Fibroblast of skin of right biceps (primary cell): ENCODE results near the gene LRRC28.
A peak's percentile ranks its signal among the peaks of the same experiment; 100 is the strongest.
"Not testable (repeated sequence)": the region's sequence is repeated elsewhere in the genome, so short reads cannot be mapped to it uniquely, and the experiment has no call there.

ENCODE experiments used
- DNase-seq: peaks from one replicate; pipeline ENCODE4 v3.0.0-alpha.2; 2013

Gene LRRC28

DNA sequence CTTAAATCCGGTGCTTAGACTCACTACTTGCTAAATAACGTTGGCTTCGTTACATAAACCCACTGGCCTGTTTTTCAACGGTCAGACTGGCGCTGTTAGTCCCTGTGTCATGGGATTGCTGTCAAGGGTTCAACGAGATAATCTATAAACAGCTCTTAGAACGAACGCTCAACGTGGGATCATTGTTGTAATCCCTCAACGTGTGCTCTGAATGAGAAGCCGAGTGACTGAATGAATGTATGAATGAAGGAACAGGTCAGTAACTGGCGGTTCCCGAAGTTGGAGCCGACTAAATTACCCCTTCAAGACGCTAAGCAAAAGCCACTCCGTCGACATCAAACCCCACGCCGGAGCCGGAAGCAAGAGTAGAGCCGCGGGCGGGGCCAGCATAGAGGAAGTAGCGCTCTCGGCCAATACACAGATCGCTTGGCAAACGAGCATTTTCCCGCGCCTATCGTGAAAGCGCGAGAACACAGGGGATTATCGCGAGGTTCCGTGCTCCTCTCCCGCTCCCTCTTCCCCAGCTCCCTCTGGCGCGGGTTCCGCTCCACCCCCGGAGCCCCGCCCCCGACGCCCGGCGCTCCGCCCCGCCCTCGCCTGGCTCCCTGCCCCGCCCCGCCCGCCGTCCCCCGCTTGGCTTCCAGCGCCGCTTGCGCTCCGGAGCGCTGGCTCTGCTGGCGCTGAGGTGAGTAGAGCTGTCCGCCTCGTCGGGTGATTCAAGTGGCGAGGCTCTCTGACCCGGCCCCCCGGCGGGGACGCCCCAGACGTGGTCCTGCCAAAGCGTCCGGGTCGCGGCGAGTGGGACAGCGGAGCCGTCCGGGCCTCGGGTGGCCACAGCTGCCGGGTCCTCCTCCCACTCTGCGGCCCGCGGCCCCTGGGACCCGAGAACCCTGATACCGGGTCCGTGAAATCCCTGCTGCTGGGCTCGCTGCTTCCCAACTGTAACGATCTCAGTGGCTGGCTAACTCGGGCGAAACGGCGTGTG, at the start of gene LRRC28:
Gene LRRC28, plus strand, starts transcription at position 625 of the 985 bp plus-strand sequence. CDS start 4,477 bp downstream, outside the sequence.
- peak; percentile 99 for DNase-seq

DNA sequence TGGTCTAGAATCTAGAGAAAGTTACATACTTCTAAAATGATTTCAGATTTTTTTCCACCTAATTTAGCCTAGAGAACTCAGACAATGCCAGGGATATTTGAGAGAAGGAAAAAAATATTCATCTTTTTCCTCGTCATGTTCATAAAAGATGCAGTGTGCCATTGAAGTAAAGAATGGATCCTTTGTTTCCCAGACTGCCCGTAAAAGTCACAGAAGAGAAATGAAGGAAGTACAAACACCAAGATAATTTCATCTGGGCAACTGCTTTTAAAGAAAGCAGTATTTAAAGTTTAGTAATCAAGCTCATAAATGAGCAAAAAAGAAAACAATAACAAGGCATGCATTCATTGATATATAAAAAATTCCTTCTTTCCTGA, 49.1 kb upstream of the LRRC28 start:
- no peak for DNase-seq

DNA sequence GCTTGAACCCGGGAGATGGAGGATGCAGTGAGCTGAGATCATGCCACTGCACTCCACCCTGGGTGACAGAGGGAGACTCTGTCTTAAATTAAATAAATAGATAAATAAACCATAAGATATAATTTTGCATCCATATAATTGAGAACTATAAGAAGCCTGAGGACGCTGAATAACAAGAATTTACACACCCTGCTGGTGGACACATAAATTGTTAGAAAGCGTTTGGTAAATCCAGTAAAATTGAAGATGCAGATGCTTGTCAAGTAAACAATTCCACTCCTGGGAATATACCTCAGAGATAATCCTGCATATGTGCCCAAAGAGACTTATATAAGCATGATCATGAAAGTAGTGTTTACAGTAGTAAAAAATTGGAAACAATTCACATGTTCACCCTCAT, 43.6 kb upstream of the LRRC28 start:
- no peak for DNase-seq

DNA sequence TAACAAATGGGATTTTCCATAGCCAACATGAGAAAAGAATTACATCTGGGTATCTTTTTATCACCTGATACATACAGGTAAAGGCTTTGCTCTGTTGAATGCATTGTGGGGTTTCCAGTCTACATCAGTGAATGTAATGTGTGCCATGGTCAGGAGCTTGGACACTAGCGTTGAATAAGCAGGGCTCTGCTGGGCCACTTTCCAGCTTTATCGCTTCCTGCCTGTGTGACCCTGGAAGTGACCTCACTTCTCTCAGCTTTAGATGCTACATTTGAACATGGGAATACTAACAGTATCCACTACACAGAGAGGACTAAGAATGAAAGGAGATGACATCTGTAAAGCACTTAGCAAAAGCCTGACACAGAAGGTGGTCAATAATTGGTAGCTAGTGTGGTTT, 42.0 kb upstream of the LRRC28 start:
- no peak for DNase-seq

DNA sequence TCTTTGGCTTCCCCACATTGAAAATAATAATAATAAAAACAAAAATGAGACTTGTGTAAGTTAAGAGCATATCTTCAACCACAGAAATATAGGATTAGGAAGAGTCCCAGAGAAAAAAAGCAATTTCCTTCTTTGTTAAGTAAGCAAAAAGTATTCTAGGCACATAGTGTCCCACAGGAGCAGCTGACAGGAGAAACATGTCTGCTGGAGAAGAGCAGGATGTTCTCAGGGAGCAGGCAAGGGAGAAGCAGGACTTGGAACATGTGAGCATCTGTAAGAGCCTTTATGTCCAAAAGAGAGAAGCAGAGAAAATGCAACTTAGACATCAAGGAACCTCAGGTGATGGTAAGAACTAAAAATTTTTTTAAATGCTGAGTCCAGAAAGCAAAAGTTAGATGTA, 40.9 kb upstream of the LRRC28 start:
- no peak for DNase-seq

DNA sequence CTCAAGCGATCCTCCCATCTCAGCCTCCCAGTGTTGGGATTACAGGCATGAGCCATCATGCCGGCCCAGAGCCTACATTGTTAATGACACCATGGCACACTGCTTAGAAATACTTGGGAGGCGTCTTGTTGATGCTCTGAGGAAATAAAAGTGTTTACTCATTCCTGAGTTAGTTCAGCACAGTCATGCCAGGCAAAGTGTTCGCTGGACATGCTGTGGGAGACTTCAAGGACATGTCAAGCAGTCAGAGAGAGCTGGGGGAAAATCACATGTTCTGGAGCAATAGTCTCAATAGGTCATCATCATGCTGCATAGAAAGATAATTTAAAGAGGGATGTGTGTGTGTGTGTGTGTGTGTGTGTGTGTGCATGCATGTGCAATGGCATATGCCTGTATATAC, 39.4 kb upstream of the LRRC28 start:
- peak; percentile 4 for DNase-seq

DNA sequence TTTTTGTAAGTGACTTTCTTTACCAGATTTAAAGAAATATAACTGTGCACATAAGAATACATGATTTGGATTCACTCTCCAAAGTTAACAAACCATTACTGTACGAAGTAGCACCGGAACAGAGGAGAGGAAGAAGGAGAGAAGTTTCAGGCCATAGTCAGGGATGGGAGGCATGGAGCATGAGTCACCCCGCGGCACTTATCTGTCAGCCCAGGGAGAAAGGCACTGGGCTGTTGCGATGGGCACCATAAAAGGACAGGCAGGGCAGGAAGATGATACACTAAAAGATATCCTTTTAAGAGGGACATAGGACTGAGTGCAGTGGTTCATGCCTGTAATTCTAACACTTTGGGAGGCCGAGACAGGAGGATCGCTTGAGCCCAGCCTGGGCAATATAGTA, 38.9 kb upstream of the LRRC28 start:
- peak; percentile 46 for DNase-seq

DNA sequence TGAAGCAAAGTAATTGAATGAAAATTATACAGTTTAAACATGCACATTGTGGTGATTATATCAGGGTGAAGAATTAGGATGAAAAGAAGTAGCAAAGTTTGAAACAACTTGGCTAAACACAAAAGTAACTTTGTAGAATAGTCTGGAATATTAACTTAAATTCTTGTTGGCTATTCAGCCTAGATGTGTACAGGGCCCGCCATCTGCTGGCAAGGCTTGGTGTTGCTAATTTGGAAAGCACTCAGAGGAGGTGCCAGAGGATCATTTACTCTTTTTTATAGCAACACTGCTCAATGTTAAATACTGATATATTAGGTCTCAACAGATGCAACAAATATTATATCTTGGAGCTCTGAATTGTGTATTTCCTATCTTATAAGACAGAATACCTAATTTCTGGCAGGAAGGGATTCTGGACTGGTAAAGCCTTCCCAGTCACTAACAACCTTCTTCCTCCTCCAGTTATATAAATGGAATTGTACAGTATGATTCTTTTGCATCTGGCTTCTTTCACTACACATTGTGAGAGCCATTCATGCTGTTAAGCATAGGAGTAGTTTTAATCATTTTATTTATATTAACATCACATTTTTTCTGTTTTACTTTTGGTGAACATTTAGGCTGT, 38.0 kb upstream of the LRRC28 start:
- peak; percentile 68 for DNase-seq

DNA sequence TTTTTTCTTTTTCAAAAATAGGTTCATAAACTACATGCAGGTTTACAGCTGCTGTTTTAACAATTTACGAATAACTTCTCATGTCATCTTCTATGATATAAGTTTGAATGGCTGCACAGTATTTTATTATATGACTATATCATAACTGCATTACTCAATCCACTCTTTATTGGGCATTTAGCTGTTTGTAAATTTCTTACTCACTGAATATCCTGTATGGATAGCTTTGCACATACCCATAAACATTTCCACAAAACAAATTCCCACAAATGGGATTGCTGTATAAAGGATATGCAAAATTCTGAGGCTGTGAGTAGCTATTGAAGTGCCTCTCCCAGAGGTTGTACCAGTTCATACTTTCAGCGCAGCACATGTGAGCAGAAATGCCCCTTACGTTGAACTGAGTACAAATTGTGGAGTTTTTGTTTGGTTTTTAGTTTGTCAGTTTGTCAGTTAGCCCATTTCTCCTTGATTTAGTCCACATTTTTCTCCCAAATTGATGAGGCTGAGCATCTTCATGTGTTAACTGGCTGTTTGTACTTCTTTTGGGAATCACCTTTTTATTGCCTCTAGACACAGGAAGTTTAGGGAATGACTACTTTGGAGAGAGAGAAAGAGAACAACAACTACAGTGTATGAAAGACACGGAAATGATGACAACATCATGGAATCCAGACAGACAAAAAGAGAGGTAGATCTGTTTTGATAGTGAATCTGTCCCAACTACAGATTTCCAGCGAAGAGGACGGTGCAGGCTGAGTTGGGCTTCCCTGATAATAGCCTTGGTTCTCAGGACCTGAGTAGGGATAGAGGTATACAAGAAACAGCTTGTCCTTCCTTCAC, 26.7 kb upstream of the LRRC28 start:
- DNase-seq: no peak

DNA sequence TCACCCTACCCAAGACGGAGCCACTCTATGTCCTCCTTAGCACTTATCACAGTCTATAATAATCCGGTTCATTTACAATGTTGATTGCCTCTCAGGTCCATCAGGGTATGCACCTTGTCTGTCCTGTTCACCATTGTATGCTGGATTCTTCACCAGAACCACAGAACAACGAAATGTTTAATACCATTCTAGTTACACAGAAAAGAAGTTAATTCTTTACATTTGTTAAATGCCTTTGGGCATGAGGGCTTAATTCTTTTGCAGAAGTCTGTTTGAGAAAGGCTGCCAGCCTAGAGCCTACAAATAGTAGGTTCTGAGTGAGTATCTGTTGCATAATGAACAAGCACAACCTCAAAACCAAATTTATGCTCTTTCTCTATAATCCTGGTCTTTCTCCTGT, 24.5 kb upstream of the LRRC28 start:
- DNase-seq: no peak

DNA sequence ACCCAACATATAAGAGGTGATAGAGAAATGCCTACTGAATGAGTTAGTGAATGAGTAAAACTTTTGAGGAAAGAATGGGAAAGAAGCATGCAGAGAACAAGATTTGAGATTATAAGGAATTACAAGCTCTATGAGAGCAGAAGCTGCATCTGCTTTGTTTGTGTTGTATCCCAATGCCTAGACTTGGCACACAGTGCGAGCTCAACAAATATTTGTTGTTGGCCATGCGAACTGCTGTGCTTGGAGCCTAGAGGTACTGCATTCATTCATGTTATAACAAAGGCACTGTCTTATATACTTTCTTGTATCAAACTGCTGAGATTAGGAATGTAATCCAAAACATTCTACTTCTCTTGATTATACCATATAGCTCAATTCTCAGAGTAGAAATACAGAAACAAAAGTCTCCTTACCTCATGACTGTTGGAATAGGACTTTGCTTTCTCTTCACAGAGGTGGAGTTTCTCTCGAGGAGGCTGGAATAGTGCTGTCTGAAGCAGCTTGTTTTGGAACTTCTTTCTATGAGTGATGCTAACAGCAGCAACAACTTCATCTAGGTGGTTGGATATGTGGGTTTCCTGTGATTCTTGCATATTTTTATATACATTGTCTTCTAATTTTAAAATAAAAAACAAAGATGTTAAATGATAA, 23.0 kb upstream of the LRRC28 start:
- DNase-seq: no peak

DNA sequence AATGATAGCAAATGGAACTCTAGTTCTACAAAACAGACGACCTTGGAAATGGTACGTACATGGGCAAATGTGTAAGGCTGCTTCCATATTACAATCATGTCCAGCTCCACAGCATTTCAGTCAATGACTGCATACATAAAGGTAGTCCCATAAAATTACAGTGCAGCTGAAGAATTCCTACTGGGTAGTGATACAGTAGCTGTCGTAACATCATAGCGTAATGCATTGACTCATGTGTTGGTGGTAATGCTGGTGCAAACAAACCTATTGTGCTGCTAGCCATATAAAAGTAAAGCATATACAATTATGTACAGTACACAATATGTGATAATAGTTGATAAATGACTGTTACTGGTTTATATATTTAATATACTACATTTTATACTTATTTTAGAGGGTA, 20.4 kb upstream of the LRRC28 start:
- DNase-seq: no peak

DNA sequence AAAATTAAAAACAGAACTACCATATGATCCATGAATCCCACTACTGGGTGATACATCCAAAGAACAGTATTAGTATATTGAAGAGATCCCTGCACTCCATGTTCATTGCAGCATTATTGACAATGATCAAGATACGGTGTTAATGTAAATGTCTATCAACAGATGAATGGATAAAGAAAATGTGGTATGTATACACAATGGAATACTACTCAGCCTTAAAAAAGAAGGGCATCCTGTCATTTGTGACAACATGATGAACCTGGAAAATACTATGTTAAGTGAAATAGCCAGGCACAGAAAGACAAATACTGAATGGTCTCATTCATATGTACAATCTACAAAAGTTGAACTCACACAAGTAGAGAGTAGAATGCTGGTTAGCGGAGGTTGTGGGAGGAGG, 18.5 kb upstream of the LRRC28 start:
- no peak for DNase-seq

DNA sequence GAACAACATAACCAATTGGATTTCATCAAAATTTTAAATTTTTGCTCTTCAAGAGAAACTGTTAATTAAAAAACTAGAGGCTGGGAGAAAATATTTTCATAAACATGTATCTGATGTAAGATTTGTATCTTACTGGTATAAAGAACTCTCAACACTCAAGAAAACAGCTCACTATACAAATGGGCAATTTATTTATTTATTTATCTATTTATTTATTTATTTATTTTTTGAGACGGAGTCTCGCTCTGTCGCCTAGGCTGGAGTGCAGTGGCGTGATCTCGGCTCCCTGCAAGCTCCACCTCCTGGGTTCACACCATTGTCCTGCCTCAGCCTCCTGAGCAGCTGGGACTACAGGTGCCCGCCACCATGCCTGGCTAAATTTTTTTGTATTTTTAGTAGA, 17.1 kb upstream of the LRRC28 start:
- DNase-seq: not testable (repeated sequence)

DNA sequence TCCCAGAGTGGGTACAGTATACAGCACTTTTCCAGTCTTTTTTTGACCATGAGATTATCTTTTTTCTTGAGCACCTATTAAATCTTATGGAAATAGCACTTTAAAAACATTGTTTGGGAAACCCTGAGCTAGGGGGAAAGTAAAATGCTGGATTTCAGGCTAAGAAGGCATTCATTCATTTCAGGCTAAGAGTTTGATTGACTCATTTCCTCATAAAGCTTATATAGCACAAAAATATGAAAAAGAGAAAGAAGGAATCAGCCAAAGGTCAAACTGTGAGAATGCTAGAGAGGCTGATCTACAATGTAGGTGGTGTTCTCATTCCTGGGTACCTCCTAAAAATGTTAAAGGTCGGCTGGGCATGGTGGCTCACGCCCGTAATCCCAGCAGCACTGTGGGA, 12.4 kb upstream of the LRRC28 start:
- DNase-seq: no peak

DNA sequence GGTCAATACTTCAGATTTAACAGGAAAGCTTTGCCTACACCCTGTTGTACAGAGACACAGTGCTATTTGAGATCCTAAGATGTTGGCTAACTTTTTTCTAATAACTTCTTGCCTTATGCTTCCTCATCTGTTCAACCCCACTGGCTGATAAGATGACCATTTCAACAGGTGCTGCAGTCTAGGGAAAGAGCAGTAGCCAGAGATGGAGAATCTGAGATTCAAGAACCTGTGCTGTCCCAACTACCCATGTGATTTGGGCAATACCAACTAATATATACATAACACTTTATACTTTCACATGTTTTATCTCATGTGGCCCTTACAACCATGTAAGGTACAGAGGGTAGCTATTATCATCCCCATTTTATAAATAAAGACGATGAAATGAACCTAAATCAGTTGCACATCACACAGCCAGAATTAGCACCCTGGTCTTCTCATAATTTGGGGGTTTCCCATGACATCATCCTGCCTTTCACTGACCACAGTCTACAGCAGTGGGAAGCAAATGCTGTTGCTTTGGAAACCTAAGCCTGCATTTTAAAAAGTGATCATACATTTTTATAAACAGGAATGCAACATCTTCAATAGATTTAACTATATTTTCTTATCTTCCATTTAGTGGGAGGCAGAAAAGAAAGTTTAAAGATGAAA, 11.6 kb upstream of the LRRC28 start:
- DNase-seq: no peak

DNA sequence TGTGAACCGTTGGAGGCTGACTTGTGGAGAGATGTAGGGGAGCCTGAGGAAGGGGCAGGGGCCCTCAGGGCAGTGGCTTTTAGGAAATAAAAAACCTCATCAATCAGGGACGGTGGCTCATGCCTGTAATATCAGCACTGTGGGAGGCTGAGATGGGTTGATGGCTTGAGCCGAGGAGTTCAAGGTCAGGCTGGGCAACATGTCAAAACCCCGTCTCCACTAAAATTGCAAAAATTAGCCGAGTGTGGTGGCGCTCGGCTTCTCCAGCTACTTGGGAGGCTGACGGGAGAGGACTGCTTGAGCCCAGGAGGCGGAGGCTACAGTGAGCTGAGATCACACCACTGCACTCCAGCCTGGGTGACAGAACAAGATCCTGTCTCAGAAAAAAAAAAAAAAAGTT, 9.5 kb upstream of the LRRC28 start:
- DNase-seq: no peak

DNA sequence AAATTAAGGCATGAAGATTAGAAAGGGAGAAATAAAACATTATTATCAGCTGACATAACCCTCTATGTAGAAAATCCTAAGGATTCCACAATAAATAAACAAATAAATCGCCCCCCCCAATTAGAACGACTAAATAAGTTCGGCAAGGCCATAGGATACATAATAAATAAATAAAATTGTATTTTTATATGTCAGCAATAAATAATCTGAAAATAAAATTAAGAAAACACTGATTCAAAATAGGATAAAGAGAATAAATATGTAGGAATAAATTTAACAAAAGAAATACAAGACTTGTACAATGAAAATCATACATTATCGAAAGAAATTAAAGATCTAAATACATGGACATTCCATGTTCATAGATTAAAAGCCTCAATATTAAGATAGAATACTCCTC, 7.0 kb upstream of the LRRC28 start:
- DNase-seq: no peak

DNA sequence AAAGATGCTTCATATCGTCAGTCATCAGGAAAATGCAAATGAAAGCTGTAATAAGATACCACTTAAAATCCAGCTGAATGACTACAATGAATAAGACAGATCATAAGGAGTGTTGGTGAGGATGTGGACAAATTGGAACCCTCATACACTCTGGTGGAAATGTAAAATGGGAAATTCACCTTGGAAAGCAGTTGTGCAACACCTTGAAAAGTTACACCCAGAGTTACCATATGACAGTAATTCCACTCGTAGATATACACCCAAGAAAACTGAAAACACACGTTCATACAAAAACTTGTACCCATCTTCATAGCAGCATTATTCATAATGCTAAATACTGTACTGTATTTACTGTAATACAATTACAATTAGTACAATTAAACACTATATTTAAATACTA, 4.2 kb upstream of the LRRC28 start:
- no peak for DNase-seq

DNA sequence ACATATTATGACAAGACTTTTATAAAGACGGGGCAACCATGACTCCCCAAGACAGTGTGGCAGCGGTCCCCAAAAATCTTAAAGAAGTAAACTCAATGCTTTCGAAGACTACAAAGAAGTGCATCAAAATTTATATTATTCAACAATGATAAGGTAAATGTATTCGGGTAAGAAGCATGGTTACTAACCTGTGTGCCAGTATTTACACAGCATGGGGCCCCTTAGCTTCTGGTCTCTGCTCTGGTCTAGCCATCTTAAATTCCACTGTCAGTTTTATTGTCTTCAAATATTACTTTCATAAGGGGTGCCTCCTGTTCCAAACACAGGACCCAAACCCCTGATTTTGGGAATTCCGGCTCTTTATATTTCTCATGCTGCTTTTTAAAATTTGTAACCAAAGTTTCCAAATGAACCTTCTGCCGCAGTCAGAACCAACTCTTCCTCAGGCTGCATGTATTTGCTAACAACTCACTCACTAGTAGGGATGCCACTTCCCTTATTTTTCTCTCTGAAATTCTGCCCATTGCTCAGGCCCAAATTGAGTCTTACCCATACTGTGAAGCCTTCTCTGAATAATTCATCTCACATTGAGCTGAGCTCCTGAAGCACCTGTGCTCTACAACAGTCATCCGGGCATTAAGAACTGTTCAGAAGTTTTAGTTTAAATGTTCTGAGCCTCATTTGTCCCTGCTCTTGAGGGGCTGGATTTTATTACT, 3.1 kb upstream of the LRRC28 start:
- no peak for DNase-seq

DNA sequence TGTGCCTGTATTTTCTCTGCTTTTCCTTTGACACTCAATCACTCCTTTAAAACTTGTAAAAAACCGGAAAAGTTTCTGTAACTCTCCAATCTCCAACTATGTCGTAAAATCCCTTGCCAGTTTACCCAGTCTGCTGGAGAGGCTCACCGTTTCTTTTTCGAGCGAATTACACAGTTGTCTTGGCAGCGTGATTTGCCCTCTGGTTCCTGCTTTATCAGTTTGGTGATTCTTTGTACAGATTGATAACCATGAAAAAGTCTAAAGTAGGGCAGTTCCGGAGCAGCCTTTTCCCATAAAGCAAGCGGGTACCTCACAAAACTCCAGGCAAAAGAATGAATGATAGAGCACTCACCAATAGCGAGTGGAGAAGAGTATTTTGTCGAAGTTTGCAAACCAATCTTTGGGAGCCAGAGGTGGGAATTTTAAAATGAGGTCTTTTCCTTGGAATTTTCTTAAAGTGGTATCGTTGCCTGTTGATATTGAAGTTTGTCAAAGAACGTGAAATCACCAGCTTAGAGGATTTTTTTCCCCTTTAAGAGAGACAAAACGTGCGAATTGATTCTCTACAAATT, 1.9 kb upstream of the LRRC28 start, which contains the start of gene TTC23:
Gene TTC23, minus strand, starts transcription at position 312 of the 572 bp plus-strand sequence. CDS start 20,869 bp downstream, outside the sequence.
- peak; percentile 91 for DNase-seq
